HG03159 (cell line): ENCODE results near the gene PCNX2.

ENCODE experiments used
- ATAC-seq: cut with Tn5 transposase; IDR thresholded peaks from one replicate; pipeline ENCODE4 v1.9.1; 2021; ENCODE audit warnings: mild to moderate bottlenecking, moderate library complexity; ENCODE audit not compliant: unreplicated experiment

Gene PCNX2

GRCh38 chr1:233316473-233316872, 20.9 kb upstream of the PCNX2 start:
- ATAC-seq, result no peak

- no peak for ATAC-seq
These were observed 20.3 kb upstream of the PCNX2 start for GRCh38 chr1:233315718-233316301.

- no peak for ATAC-seq
These were observed 18.1 kb upstream of the PCNX2 start for GRCh38 chr1:233313434-233314155.

- no peak for ATAC-seq
These were observed 9.1 kb upstream of the PCNX2 start for GRCh38 chr1:233304489-233305102.

GRCh38 chr1:233300326-233300725, 4.8 kb upstream of the PCNX2 start:
- ATAC-seq, result no peak

- no peak for ATAC-seq
These were observed 3.9 kb upstream of the PCNX2 start for GRCh38 chr1:233299450-233299849.

- no peak for ATAC-seq
These were observed 424 bp upstream of the PCNX2 start for GRCh38 chr1:233295975-233296322.

GRCh38 chr1:233294913-233295236, 650 bp downstream of the PCNX2 start:
- ATAC-seq, result peak; percentile 37

GRCh38 chr1:233293556-233294446, 1.7 kb downstream of the PCNX2 start:
- ATAC-seq, result no peak

- ATAC-seq, result no peak
These were observed 5.0 kb downstream of the PCNX2 start for GRCh38 chr1:233290396-233291034.

GRCh38 chr1:233289676-233290075, 5.8 kb downstream of the PCNX2 start:
- no peak for ATAC-seq

- peak; percentile 5 for ATAC-seq
These were observed 13.0 kb downstream of the PCNX2 start for GRCh38 chr1:233282582-233282886.

GRCh38 chr1:233281711-233282581, 13.6 kb downstream of the PCNX2 start:
- ATAC-seq, result peak; percentile 84

- no peak for ATAC-seq
These were observed 15.6 kb downstream of the PCNX2 start for GRCh38 chr1:233279971-233280370.

- ATAC-seq, result no peak
These were observed 16.9 kb downstream of the PCNX2 start for GRCh38 chr1:233278631-233279030.

- no peak for ATAC-seq
These were observed 17.6 kb downstream of the PCNX2 start for GRCh38 chr1:233277637-233278606.

GRCh38 chr1:233269656-233270055, 25.9 kb downstream of the PCNX2 start:
- no peak for ATAC-seq

GRCh38 chr1:233268389-233269022, 27.0 kb downstream of the PCNX2 start:
- no peak for ATAC-seq

GRCh38 chr1:233261695-233262094, 33.8 kb downstream of the PCNX2 start:
- ATAC-seq, result peak; percentile 14
